GM19025 (cell line): ENCODE data around the gene DUS4L.
"Not testable (repeated sequence)": the region's sequence is repeated elsewhere in the genome, so short reads cannot be mapped to it uniquely, and the experiment has no call there.

Experiments
- ATAC-seq: cut with Tn5 transposase; IDR thresholded peaks from one replicate; pipeline ENCODE4 v1.9.1; 2021; ENCODE audit warnings: mild to moderate bottlenecking, low read depth, moderate library complexity; ENCODE audit not compliant: unreplicated experiment

Gene DUS4L

GRCh38 chr7:107563775-107564552 is at the start of gene DUS4L, which contains the start of gene COG5:
DUS4L (plus strand) TSS chr7:107563971; CDS start chr7:107567071, 3,100 bp downstream.
COG5 (minus strand) TSS chr7:107563920; CDS start chr7:107563896, 24 bp downstream.
- peak; percentile 98 for ATAC-seq

- no peak for ATAC-seq
These were observed 37.1 kb upstream of the DUS4L start for GRCh38 chr7:107526672-107527071.

GRCh38 chr7:107527196-107527595 is 36.6 kb upstream of the DUS4L start:
- ATAC-seq = no peak

- no peak for ATAC-seq
These were observed 35.3 kb upstream of the DUS4L start for GRCh38 chr7:107528461-107528860.

- no peak for ATAC-seq
These were observed 33.0 kb upstream of the DUS4L start for GRCh38 chr7:107530751-107531150.

GRCh38 chr7:107534139-107534538 is 29.6 kb upstream of the DUS4L start:
- no peak for ATAC-seq

- not testable (repeated sequence) for ATAC-seq
These were observed 26.5 kb upstream of the DUS4L start for GRCh38 chr7:107537228-107537627.

- no peak for ATAC-seq
These were observed 25.8 kb upstream of the DUS4L start for GRCh38 chr7:107538001-107538400.

- ATAC-seq = no peak
These were observed 20.3 kb upstream of the DUS4L start for GRCh38 chr7:107543338-107543993.

GRCh38 chr7:107544848-107545591 is 18.8 kb upstream of the DUS4L start:
- ATAC-seq = no peak

- no peak for ATAC-seq
These were observed 11.8 kb upstream of the DUS4L start for GRCh38 chr7:107551936-107552335.

GRCh38 chr7:107555893-107556292 is 7.9 kb upstream of the DUS4L start:
- no peak for ATAC-seq

- no peak for ATAC-seq
These were observed 3.9 kb upstream of the DUS4L start for GRCh38 chr7:107559864-107560263.

GRCh38 chr7:107560898-107561516 is 2.8 kb upstream of the DUS4L start:
- ATAC-seq = no peak

GRCh38 chr7:107563081-107563774 is 543 bp upstream of the DUS4L start:
- ATAC-seq = peak; percentile 47

GRCh38 chr7:107564553-107565298 is 955 bp downstream of the DUS4L start:
- ATAC-seq = no peak

- no peak for ATAC-seq
These were observed 6.5 kb downstream of the DUS4L start for GRCh38 chr7:107570298-107570697.

GRCh38 chr7:107573537-107573936 is 9.8 kb downstream of the DUS4L start:
- no peak for ATAC-seq

GRCh38 chr7:107579554-107579884 is 15.7 kb downstream of the DUS4L start:
- no peak for ATAC-seq
